K562 (cell line): ENCODE results near the gene CNGB1. TPM values are rescaled to one million over a fixed set of nuclear protein-coding genes. Genes with fewer than 3 reads are reported as not detected.

Experiments
- ATF3 ChIP-seq, 2 experiments: fragments of 450-650 bp in 1 of 2; sonication (generic) in 1 of 2; formaldehyde crosslinking in 1 of 2; IDR thresholded peaks in 1 of 2; conservative IDR thresholded peaks in 1 of 2; 2 replicates each; pipeline versions ENCODE4 v1.6.1 to v1.8.1; 2016 to 2023; ENCODE audit warnings: mild to moderate bottlenecking in 2 of 2, moderate library complexity in 2 of 2, inconsistent platforms in 1 of 2, missing genetic modification reagents in 1 of 2
- CEBPZ ChIP-seq: fragments of 150-350 bp; IDR thresholded peaks from 2 replicates; pipeline ENCODE4 v1.6.1; 2014; ENCODE audit warnings: low read depth, mild to moderate bottlenecking, low read length, borderline replicate concordance
- DPF2 ChIP-seq: fragments of 450-650 bp; IDR thresholded peaks from 2 replicates; pipeline ENCODE4 v1.6.1; 2016
- HCFC1 ChIP-seq: IDR thresholded peaks from 2 replicates; pipeline ENCODE4 v1.6.1; 2012; ENCODE audit warnings: low read depth, low read length, improper control_type of control experiment
- HMG20B ChIP-seq: fragments of 250-450 bp; sonication (Bioruptor Pico); IDR thresholded peaks from 2 replicates; pipeline ENCODE4 v1.5.0; 2021; ENCODE audit warnings: mild to moderate bottlenecking
- HNRNPK ChIP-seq: fragments of 200-400 bp; formaldehyde crosslinking; IDR thresholded peaks from one replicate; pipeline ENCODE4 v1.6.1; 2018; ENCODE audit warnings: mild to moderate bottlenecking, low read depth, low read length; ENCODE audit not compliant: poor library complexity, severe bottlenecking
- KLF13 ChIP-seq: fragments of 450-650 bp; IDR thresholded peaks from 2 replicates; pipeline ENCODE4 v1.6.1; 2016; ENCODE audit warnings: missing genetic modification characterization, low read depth, mild to moderate bottlenecking, missing compliant biosample characterization, moderate library complexity, borderline replicate concordance
- MTA1 ChIP-seq: fragments of 450-650 bp; IDR thresholded peaks from 2 replicates; pipeline ENCODE4 v1.6.1; 2017; ENCODE audit warnings: borderline replicate concordance
- NCOA4 ChIP-seq: fragments of 450-650 bp; IDR thresholded peaks from 2 replicates; pipeline ENCODE4 v1.6.1; 2018; ENCODE audit warnings: mild to moderate bottlenecking; ENCODE audit not compliant: partially characterized antibody
- NFIC ChIP-seq: fragments of 450-650 bp; IDR thresholded peaks from 2 replicates; pipeline ENCODE4 v1.6.1; 2017; ENCODE audit warnings: mild to moderate bottlenecking, inconsistent platforms
- NRF1 ChIP-seq, 2 experiments: fragments of 450-650 bp; IDR thresholded peaks in 1 of 2; conservative IDR thresholded peaks in 1 of 2; 2 replicates each; pipeline ENCODE4 v1.6.1; 2014; ENCODE audit warnings: mild to moderate bottlenecking in 2 of 2
- PKNOX1 ChIP-seq: fragments of 450-650 bp; IDR thresholded peaks from 2 replicates; pipeline ENCODE4 v1.6.1; 2016
- POLR3A ChIP-seq: IDR thresholded peaks from 2 replicates; pipeline ENCODE4 v1.6.1; 2011; ENCODE audit warnings: borderline replicate concordance, mild to moderate bottlenecking, moderate library complexity; ENCODE audit not compliant: insufficient read length, insufficient read depth; ENCODE audit errors: extremely low read depth
- RERE ChIP-seq: sonication (generic); formaldehyde crosslinking; IDR thresholded peaks from 2 replicates; pipeline ENCODE4 v1.8.0; 2023; ENCODE audit warnings: missing genetic modification reagents, mild to moderate bottlenecking, borderline replicate concordance
- SMARCA4 ChIP-seq: fragments of 450-650 bp; IDR thresholded peaks from 2 replicates; pipeline ENCODE4 v1.6.1; 2016
- ZFP36 ChIP-seq: fragments of 150-350 bp; IDR thresholded peaks from 2 replicates; pipeline ENCODE4 v1.6.1; 2018; ENCODE audit warnings: low read length, low read depth; ENCODE audit not compliant: partially characterized antibody
- ZNF175 ChIP-seq: fragments of 200-800 bp; sonication (Bioruptor generic); IDR thresholded peaks from 2 replicates; pipeline ENCODE4 v1.6.1; 2016; ENCODE audit warnings: low read depth, mild to moderate bottlenecking, missing genetic modification characterization, missing compliant biosample characterization
- polyA plus RNA-seq, 8 experiments: library from polyadenylated mRNA; depleted of rRNA in 4 of 8; stranded (reverse) in 5 of 8; unstranded in 3 of 8; fragments of >200 nt; fragmentation: Nextera tagmentation in 2 of 8; fragmentation: Illumina TruSeq in 1 of 8; extraction: Ambion mirVana in 2 of 8; extraction: Trizol in 1 of 8; gene quantifications; 2 replicates each; pipeline versions ENCODE4 v1.2.1 to v1.2.3, GENCODE V29; 2011 to 2014; ENCODE audit warnings: inconsistent platforms in 1 of 8, missing spikeins in 1 of 8
- total RNA-seq, 7 experiments: library from RNA; depleted of rRNA in 6 of 7; stranded (reverse); fragments of >200 nt in 6 of 7; fragmentation: Illumina TruSeq in 2 of 7; extraction: Trizol in 2 of 7; gene quantifications; 2 replicates each; pipeline versions ENCODE4 v1.2.1 to v1.2.3, GENCODE V29; 2011 to 2021; ENCODE audit warnings: low replicate concordance in 1 of 7

Gene CNGB1
- total and polyA plus RNA-seq, 9 of the 15 experiments (the other 6 are each of a cell fraction or from before 2014, with no cell fraction given) = not detected

GRCh38 chr16:57976331-57976796 is 5.4 kb upstream of the CNGB1 start (continued):
- peak; percentile 53; the same call in 1 of the 2 replicates for TF ChIP-seq ZNF175 (CRISPR knock-in tag)
- TF ChIP-seq PKNOX1 = peak; percentile 72
- TF ChIP-seq CEBPZ = no peak
- TF ChIP-seq MTA1 = peak; percentile 83; the same call in 1 of the 2 replicates
- TF ChIP-seq HMG20B (CRISPR knock-in tag) = no peak
- peak; percentile 99 for TF ChIP-seq SMARCA4
- no peak for TF ChIP-seq RERE (CRISPR knock-in tag)
- no peak for TF ChIP-seq NCOA4
- no peak for TF ChIP-seq KLF13
- no peak for TF ChIP-seq HNRNPK
- peak; percentile 82 for TF ChIP-seq NFIC
- TF ChIP-seq HCFC1 = no peak
- TF ChIP-seq POLR3A = no peak
- peak; percentile 91 for TF ChIP-seq ATF3 (IDR thresholded peaks at IDR 0.05)
- TF ChIP-seq ATF3 (CRISPR knock-in tag; conservative IDR thresholded peaks at IDR 0.05) = peak; percentile 78
- peak in 1 of 2 experiments; percentile 51; a peak in 2 of 4 replicates for TF ChIP-seq NRF1 (conservative IDR thresholded peaks at IDR 0.05 in 1 of 2, IDR thresholded peaks at IDR 0.05 in 1 of 2)
- peak; percentile 44 for TF ChIP-seq ZFP36
- TF ChIP-seq DPF2 = peak; percentile 99
